HG03064 (cell line): ENCODE results near the gene GP9.

Source experiments
- ATAC-seq: cut with Tn5 transposase; IDR thresholded peaks from one replicate; pipeline ENCODE4 v1.9.1; 2021; ENCODE audit warnings: low read depth; ENCODE audit not compliant: unreplicated experiment

Gene GP9

GRCh38 chr3:129060276-129061022 lies at the start of gene GP9:
TSS of gene GP9 (plus strand) at chr3:129060779. CDS start at chr3:129061740, 961 bp downstream.
- no peak for ATAC-seq

GRCh38 chr3:129013491-129013891 lies 47.1 kb upstream of the GP9 start:
- no peak for ATAC-seq

GRCh38 chr3:129014148-129014547 lies 46.4 kb upstream of the GP9 start:
- no peak for ATAC-seq

GRCh38 chr3:129014793-129015345 lies 45.7 kb upstream of the GP9 start:
- ATAC-seq, result no peak

GRCh38 chr3:129015388-129016105 lies 45.0 kb upstream of the GP9 start:
- no peak for ATAC-seq

GRCh38 chr3:129016356-129016719 lies 44.2 kb upstream of the GP9 start:
- ATAC-seq, result no peak

- ATAC-seq, result no peak
These were observed 43.7 kb upstream of the GP9 start for GRCh38 chr3:129016720-129017483.

- no peak for ATAC-seq
These were observed 43.1 kb upstream of the GP9 start for GRCh38 chr3:129017484-129017899.

- ATAC-seq, result no peak
These were observed 42.3 kb upstream of the GP9 start for GRCh38 chr3:129018271-129018670.

GRCh38 chr3:129018751-129019150 lies 41.8 kb upstream of the GP9 start:
- ATAC-seq, result no peak

- no peak for ATAC-seq
These were observed 41.3 kb upstream of the GP9 start for GRCh38 chr3:129019266-129019665.

- ATAC-seq, result no peak
These were observed 39.9 kb upstream of the GP9 start for GRCh38 chr3:129020691-129021090.

- ATAC-seq, result no peak
These were observed 39.4 kb upstream of the GP9 start for GRCh38 chr3:129021140-129021551.

GRCh38 chr3:129022114-129023007 lies 38.2 kb upstream of the GP9 start:
- ATAC-seq, result no peak

- ATAC-seq, result no peak
These were observed 37.6 kb upstream of the GP9 start for GRCh38 chr3:129023008-129023358.

- ATAC-seq, result no peak
These were observed 36.7 kb upstream of the GP9 start for GRCh38 chr3:129023909-129024308.

GRCh38 chr3:129025108-129025507 lies 35.5 kb upstream of the GP9 start:
- no peak for ATAC-seq

GRCh38 chr3:129025691-129026435 lies 34.7 kb upstream of the GP9 start:
- no peak for ATAC-seq

- peak; percentile 97 for ATAC-seq
These were observed 33.6 kb upstream of the GP9 start for GRCh38 chr3:129026728-129027543.
